ENCODE results near the gene ZMYND11. TPM values are rescaled to one million over a fixed set of nuclear protein-coding genes. Genes with fewer than 3 reads are reported as not detected.

ZMYND11 gene
- polyA plus RNA-seq, 1 of the 3 experiments (the other 2 are of a cell fraction), result 33.1 TPM

DNA sequence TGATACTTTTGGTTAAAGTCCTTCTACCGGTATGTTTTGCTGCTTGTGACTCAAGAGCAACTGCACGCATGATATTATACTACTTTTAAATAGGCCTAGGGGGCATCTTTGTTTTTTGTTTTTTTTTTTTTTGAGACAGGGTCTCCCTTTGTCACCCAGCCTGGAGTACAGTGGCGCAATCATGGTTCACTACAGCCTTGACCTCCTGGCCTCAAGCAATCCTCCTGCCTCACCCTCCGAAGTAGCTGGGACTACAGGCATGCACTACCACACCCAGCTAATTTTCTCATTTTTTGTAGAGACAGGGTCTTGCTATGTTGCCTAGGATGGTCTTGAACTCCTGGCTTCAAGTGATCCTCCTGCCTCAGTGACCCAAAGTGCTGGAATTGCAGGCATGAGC lies 80.2 kb downstream of the ZMYND11 start:
- Histone ChIP-seq H4K20me1 (ENCODE audit: insufficient read depth) (peaks cover 6% of the 10 kb centered on the region; the same call in 1 of the 2 replicates), H3K27me3 (ENCODE audit: insufficient read depth) (no peaks in the 10 kb centered on the region), H3K4me3 (ENCODE audit: low read depth in 2 of 2, low read length in 1 of 2) (no peak overlapping the region), H3K9ac (no peak overlapping the region), H3K27ac (ENCODE audit: low read depth in 2 of 2, low read length in 1 of 2) (no peak overlapping the region), H3K4me2 (no peak overlapping the region), H3K79me2 (ENCODE audit: insufficient read depth) (peaks cover 9% of the 10 kb centered on the region), H2AFZ (ENCODE audit: low read depth) (no peak overlapping the region), H3K4me1 (ENCODE audit: control insufficient read depth in 1 of 2, insufficient read depth in 2 of 2, low read depth in 1 of 2, low read length in 1 of 2) (peaks cover 0 to under 1% of the 10 kb centered on the region in 2 experiments; a peak in 2 of 4 replicates), H3F3A (replicated peaks; ENCODE audit: insufficient read depth) (peaks cover 5% of the 10 kb centered on the region), H3K9me3 (no peaks in the 10 kb centered on the region), H3K9me2 (no peaks in the 10 kb centered on the region), H3K36me3 (replicated peaks in 1 of 2; ENCODE audit: control insufficient read depth in 1 of 2, insufficient read depth in 2 of 2, low read length in 1 of 2) (peaks cover 8 to 44% of the 10 kb centered on the region in 2 experiments)
- CTCF ChIA-PET, result interaction anchor here (1.3 kb wide), 1 partner anchor 15 kb away, joined by 5 read pairs; no protein-coding TSS in a partner anchor
- 98% methylated on average over 4 of the region's 4 CpGs for WGBS (ENCODE audit: low lambda C conversion rate)
- no peak for DNase-seq
- TF ChIP-seq, protein P1, sequence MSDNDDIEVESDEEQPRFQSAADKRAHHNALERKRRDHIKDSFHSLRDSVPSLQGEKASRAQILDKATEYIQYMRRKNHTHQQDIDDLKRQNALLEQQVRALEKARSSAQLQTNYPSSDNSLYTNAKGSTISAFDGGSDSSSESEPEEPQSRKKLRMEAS (IDR thresholded peaks at IDR 0.05; ENCODE audit: low read depth), result no peak
- TF ChIP-seq NFIC (IDR thresholded peaks at IDR 0.05; ENCODE audit: borderline replicate concordance) (no peak), RFX5 (IDR thresholded peaks at IDR 0.05; ENCODE audit: low read length) (no peak), EZH2phosphoT487 (IDR thresholded peaks at IDR 0.05; ENCODE audit: borderline replicate concordance, low read depth) (no peak), MEF2A (IDR thresholded peaks at IDR 0.05; ENCODE audit: borderline replicate concordance, low read depth) (no peak), GABPA (IDR thresholded peaks at IDR 0.05; ENCODE audit: low read depth) (no peak), JUND (IDR thresholded peaks at IDR 0.05) (no peak), MXI1 (IDR thresholded peaks at IDR 0.05; ENCODE audit: low read depth, low read length) (no peak), RAD21 (IDR thresholded peaks at IDR 0.05; ENCODE audit: low read length) (no peak), FOSL2 (IDR thresholded peaks at IDR 0.05; ENCODE audit: borderline replicate concordance, low read depth) (no peak), FOXM1 (IDR thresholded peaks at IDR 0.05; ENCODE audit: low read depth) (no peak)
- TF ChIP-seq, protein P2, sequence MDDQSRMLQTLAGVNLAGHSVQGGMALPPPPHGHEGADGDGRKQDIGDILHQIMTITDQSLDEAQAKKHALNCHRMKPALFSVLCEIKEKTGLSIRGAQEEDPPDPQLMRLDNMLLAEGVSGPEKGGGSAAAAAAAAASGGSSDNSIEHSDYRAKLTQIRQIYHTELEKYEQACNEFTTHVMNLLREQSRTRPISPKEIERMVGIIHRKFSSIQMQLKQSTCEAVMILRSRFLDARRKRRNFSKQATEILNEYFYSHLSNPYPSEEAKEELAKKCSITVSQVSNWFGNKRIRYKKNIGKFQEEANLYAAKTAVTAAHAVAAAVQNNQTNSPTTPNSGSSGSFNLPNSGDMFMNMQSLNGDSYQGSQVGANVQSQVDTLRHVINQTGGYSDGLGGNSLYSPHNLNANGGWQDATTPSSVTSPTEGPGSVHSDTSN (IDR thresholded peaks at IDR 0.05), result no peak
- TF ChIP-seq, protein P3, sequence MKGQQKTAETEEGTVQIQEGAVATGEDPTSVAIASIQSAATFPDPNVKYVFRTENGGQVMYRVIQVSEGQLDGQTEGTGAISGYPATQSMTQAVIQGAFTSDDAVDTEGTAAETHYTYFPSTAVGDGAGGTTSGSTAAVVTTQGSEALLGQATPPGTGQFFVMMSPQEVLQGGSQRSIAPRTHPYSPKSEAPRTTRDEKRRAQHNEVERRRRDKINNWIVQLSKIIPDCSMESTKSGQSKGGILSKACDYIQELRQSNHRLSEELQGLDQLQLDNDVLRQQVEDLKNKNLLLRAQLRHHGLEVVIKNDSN (IDR thresholded peaks at IDR 0.05; ENCODE audit: borderline replicate concordance, low read depth), result no peak
- TF ChIP-seq, protein P4, sequence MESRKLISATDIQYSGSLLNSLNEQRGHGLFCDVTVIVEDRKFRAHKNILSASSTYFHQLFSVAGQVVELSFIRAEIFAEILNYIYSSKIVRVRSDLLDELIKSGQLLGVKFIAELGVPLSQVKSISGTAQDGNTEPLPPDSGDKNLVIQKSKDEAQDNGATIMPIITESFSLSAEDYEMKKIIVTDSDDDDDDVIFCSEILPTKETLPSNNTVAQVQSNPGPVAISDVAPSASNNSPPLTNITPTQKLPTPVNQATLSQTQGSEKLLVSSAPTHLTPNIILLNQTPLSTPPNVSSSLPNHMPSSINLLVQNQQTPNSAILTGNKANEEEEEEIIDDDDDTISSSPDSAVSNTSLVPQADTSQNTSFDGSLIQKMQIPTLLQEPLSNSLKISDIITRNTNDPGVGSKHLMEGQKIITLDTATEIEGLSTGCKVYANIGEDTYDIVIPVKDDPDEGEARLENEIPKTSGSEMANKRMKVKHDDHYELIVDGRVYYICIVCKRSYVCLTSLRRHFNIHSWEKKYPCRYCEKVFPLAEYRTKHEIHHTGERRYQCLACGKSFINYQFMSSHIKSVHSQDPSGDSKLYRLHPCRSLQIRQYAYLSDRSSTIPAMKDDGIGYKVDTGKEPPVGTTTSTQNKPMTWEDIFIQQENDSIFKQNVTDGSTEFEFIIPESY (IDR thresholded peaks at IDR 0.05; ENCODE audit: borderline replicate concordance, low read depth), result no peak
- POLR2A ChIA-PET, result no interaction called here

DNA sequence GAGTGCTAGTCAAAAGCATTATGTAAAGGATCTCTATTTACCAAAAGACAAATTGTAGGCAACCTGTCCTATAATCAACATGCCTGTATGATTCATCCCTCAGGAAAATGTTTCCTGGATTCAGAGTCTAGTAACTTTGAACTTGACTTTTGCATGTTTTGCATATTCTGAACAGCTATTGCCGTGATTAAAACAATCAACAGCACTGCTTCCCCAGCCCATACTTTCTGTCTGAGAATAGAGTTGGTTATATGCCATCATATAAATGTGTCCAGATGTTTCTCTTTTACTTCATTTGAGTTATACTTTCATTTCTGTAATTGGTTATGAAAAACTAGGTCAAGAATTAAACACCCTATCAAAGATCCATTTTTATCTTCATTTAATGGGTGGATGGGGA lies 83.5 kb downstream of the ZMYND11 start:
- Histone ChIP-seq H3K36me3 (replicated peaks in 1 of 2; ENCODE audit: control insufficient read depth in 1 of 2, insufficient read depth in 2 of 2, low read length in 1 of 2) (peaks cover 0 to 33% of the 10 kb centered on the region in 2 experiments), H3K9ac (no peak overlapping the region), H3K79me2 (ENCODE audit: insufficient read depth) (peaks cover 12% of the 10 kb centered on the region; the same call in 1 of the 2 replicates), H3K4me1 (ENCODE audit: control insufficient read depth in 1 of 2, insufficient read depth in 2 of 2, low read depth in 1 of 2, low read length in 1 of 2) (peaks cover 0 to 4% of the 10 kb centered on the region in 2 experiments; a peak in 2 of 4 replicates), H3F3A (replicated peaks; ENCODE audit: insufficient read depth) (peaks cover 5% of the 10 kb centered on the region), H3K9me3 (no peaks in the 10 kb centered on the region), H3K4me3 (ENCODE audit: low read depth in 2 of 2, low read length in 1 of 2) (no peak overlapping the region), H3K4me2 (no peak overlapping the region), H2AFZ (ENCODE audit: low read depth) (no peak overlapping the region), H4K20me1 (ENCODE audit: insufficient read depth) (peaks cover 6% of the 10 kb centered on the region; the same call in 1 of the 2 replicates), H3K9me2 (no peaks in the 10 kb centered on the region), H3K27ac (ENCODE audit: low read depth in 2 of 2, low read length in 1 of 2) (no peak overlapping the region), H3K27me3 (ENCODE audit: insufficient read depth) (no peaks in the 10 kb centered on the region)
- WGBS (ENCODE audit: low lambda C conversion rate), result 83% methylated on average over 1 of the region's 1 CpG
- DNase-seq, result no peak
- TF ChIP-seq, protein P5, sequence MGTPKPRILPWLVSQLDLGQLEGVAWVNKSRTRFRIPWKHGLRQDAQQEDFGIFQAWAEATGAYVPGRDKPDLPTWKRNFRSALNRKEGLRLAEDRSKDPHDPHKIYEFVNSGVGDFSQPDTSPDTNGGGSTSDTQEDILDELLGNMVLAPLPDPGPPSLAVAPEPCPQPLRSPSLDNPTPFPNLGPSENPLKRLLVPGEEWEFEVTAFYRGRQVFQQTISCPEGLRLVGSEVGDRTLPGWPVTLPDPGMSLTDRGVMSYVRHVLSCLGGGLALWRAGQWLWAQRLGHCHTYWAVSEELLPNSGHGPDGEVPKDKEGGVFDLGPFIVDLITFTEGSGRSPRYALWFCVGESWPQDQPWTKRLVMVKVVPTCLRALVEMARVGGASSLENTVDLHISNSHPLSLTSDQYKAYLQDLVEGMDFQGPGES (IDR thresholded peaks at IDR 0.05; ENCODE audit: low read depth, low read length), result no peak
- TF ChIP-seq, protein P6, sequence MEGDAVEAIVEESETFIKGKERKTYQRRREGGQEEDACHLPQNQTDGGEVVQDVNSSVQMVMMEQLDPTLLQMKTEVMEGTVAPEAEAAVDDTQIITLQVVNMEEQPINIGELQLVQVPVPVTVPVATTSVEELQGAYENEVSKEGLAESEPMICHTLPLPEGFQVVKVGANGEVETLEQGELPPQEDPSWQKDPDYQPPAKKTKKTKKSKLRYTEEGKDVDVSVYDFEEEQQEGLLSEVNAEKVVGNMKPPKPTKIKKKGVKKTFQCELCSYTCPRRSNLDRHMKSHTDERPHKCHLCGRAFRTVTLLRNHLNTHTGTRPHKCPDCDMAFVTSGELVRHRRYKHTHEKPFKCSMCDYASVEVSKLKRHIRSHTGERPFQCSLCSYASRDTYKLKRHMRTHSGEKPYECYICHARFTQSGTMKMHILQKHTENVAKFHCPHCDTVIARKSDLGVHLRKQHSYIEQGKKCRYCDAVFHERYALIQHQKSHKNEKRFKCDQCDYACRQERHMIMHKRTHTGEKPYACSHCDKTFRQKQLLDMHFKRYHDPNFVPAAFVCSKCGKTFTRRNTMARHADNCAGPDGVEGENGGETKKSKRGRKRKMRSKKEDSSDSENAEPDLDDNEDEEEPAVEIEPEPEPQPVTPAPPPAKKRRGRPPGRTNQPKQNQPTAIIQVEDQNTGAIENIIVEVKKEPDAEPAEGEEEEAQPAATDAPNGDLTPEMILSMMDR (IDR thresholded peaks at IDR 0.05), result no peak
- ChIA-PET POLR2A (no interaction called here), CTCF (interaction anchor here (1.7 kb wide), 1 partner anchor 8 kb away, joined by 7 read pairs; no protein-coding TSS in a partner anchor)

Measured in SK-N-SH (cell line).